H1 (cell line): Measurements from ENCODE around the gene GPRIN3. TPM values are rescaled to one million over a fixed set of nuclear protein-coding genes. Genes with fewer than 3 reads are reported as not detected.

Source experiments
- CTBP2 ChIP-seq: IDR thresholded peaks from 2 replicates; pipeline ENCODE4 v1.7.0; 2011; ENCODE audit warnings: borderline replicate concordance, mild to moderate bottlenecking, moderate library complexity, mixed read lengths, low read length; ENCODE audit not compliant: insufficient read depth, insufficient read length
- JUND ChIP-seq: IDR thresholded peaks from 2 replicates; pipeline ENCODE4 v1.6.1; 2011; ENCODE audit warnings: mild to moderate bottlenecking, improper control_type of control experiment, low read length
- RNF2 ChIP-seq: fragments of 200-900, 300-1000 bp; sonication (generic); IDR thresholded peaks from 2 replicates; pipeline ENCODE4 v1.7.1; 2016; ENCODE audit warnings: borderline replicate concordance, low read depth, mild to moderate bottlenecking, antibody characterized with exemption, low read length; ENCODE audit not compliant: poor library complexity, severe bottlenecking; ENCODE audit errors: missing control alignments
- TAF7 ChIP-seq: optimal IDR thresholded peaks from 2 replicates; pipeline ENCODE3; 2011; ENCODE audit warnings: low read depth, mild to moderate bottlenecking, inconsistent platforms, low read length, moderate library complexity, borderline replicate concordance
- polyA plus RNA-seq, 7 experiments: library from polyadenylated mRNA; depleted of rRNA in 3 of 7; stranded (reverse) in 5 of 7; unstranded in 2 of 7; fragments of >200 nt in 5 of 7; fragments of 200-250 nt in 2 of 7; gene quantifications; 1 replicate in 5 of 7; 2 replicates in 1 of 7; 4 replicates in 1 of 7; pipeline versions ENCODE4 v1.2.1 to v1.2.3, GENCODE V29; 2011 to 2013; ENCODE audit warnings: missing spikeins in 2 of 7, mixed read lengths in 2 of 7
- total RNA-seq: library from RNA; stranded (reverse); fragmentation: NEBNext Ultra II Directional; extraction: Animal tissue kit (Norgen Biotek cat#: 25700); gene quantifications from 2 replicates; pipeline ENCODE4 v1.2.1, GENCODE V29; 2021

Gene GPRIN3
- total and polyA plus RNA-seq, 2 of the 8 experiments (the other 6 are each of a cell fraction or from before 2014, with no cell fraction given), result 0.17 to 1.4 TPM

DNA sequence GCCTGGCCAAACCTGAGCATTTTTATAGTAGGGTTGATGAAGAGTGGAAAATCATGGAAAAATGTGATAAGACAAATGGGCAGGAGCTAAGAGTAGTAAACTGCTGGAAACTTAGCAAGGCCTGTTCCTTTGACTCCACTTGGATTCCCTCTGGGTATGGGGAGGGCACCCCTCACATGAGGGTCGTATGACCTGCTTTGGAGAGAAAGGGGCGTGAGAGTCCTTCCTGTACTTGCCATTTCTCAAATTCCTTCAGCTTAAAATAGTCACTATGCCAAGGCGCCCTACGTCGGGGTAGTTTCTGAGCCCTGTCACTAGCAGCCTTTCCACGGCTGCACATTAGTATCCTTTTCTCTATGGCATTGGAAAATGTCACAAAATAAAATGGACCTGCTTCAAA, 49.1 kb downstream of the GPRIN3 start (continued):
- no peak for TF ChIP-seq TAF7
- no peak for TF ChIP-seq CTBP2
- TF ChIP-seq JUND, result no peak
- TF ChIP-seq RNF2, result no peak
